ENCODE measurements around the gene SCML1.

Gene SCML1

DNA sequence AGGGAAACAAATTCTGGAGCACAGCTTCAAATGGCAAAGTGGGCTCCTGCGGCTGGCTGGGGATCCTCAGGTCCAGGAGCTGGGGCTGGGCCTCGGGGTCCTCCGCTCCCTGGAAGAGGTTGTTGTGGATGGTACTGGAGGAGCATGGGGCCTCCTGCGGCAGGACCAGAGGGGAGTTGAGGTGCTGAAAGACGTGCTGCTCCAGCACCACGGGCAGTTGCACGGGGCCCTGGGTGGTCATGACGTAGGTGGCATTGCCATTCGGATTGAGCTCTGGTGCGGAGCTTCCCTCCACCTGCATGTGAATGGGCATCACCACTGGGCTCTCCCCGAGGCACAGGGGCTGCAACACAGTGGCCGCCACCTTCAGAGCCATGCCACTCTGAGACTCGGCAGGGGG, 64.1 kb downstream of the SCML1 start:
- no peak for DNase-seq

DNA sequence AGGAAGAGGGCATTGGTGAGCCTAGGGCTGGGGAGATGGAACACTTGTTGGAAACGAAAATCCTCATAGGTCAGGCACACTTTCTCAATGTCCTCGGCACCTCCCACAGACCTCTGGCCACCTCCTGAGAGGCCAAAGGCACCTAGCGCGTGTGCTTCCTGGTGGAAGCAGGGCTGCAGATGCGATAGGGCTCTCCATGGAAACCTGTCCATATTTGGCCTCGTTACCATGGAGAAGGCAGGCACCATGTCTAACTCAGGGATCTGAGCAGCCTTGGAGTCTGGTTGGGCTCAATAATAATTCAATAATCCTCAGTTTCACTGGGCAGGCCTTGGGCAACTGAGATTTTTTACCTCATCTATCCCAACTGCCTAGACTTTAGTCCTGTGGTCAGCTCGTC, 65.5 kb downstream of the SCML1 start:
- no peak for DNase-seq

DNA sequence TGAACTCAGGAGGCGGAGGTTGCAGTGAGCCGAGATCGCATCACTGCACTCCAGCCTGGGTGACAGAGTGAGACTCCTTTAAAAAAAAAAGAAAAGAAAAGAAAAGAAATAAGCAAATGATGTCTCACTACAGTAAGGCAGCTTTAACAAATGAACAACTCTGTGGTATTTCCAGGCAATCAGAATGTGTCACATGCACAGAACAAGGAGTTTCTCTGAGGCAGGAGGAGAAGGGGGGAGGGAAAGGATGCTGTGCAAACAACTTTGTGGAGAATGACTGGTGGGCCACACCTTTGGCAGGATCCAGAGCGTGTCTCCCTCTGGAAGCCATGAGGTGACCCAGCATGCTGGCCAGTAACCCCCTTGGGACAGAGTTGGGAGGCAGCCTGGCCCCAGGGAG, 66.2 kb downstream of the SCML1 start:
- DNase-seq = no peak

Data from CD4-positive, alpha-beta T cell treated with Interleukin-4 for 1 hour (primary cell).